ENCODE data around the gene RALGPS2.

Gene RALGPS2

GRCh38 chr1:178939338-178940067 lies 214.5 kb downstream of the RALGPS2 start:
- DNase-seq (ENCODE audit: insufficient read length, low spot score), result no peak
- TF ChIP-seq POLR2AphosphoS5 (IDR thresholded peaks at IDR 0.05; ENCODE audit: low read depth, low read length) (no peak), POLR2A (IDR thresholded peaks at IDR 0.05; ENCODE audit: low read depth, low read length) (no peak), SPI1 (IDR thresholded peaks at IDR 0.05; ENCODE audit: low read depth, low read length) (no peak)
- no peak for FAIRE-seq

GRCh38 chr1:178940068-178940765 lies 215.2 kb downstream of the RALGPS2 start:
- no peak for DNase-seq (ENCODE audit: insufficient read length, low spot score)
- FAIRE-seq, result no peak
- no peak for TF ChIP-seq POLR2A (IDR thresholded peaks at IDR 0.05; ENCODE audit: low read depth, low read length)
- no peak for TF ChIP-seq POU2F2 (IDR thresholded peaks at IDR 0.05; ENCODE audit: low read depth, low read length)
- TF ChIP-seq POLR2AphosphoS5 (IDR thresholded peaks at IDR 0.05; ENCODE audit: low read depth, low read length), result no peak
- TF ChIP-seq PAX5 (IDR thresholded peaks at IDR 0.05; ENCODE audit: insufficient read depth, low read length, severe bottlenecking), result no peak
- no peak for TF ChIP-seq SPI1 (IDR thresholded peaks at IDR 0.05; ENCODE audit: low read depth, low read length)
- no peak for TF ChIP-seq TAF1 (IDR thresholded peaks at IDR 0.05; ENCODE audit: low read depth, low read length)

- FAIRE-seq (no peak), DNase-seq (ENCODE audit: insufficient read length, low spot score) (no peak)
- no peak for TF ChIP-seq POU2F2 (IDR thresholded peaks at IDR 0.05; ENCODE audit: low read depth, low read length)
- no peak for TF ChIP-seq TAF1 (IDR thresholded peaks at IDR 0.05; ENCODE audit: low read depth, low read length)
- TF ChIP-seq POLR2A (IDR thresholded peaks at IDR 0.05; ENCODE audit: low read depth, low read length), result no peak
- TF ChIP-seq POLR2AphosphoS5 (IDR thresholded peaks at IDR 0.05; ENCODE audit: low read depth, low read length), result no peak
- no peak for TF ChIP-seq PAX5 (IDR thresholded peaks at IDR 0.05; ENCODE audit: insufficient read depth, low read length, severe bottlenecking)
- no peak for TF ChIP-seq SPI1 (IDR thresholded peaks at IDR 0.05; ENCODE audit: low read depth, low read length)
These were observed 216.2 kb downstream of the RALGPS2 start for GRCh38 chr1:178941261-178941689.

- no peak for DNase-seq (ENCODE audit: insufficient read length, low spot score)
- no peak for FAIRE-seq
- TF ChIP-seq POLR2AphosphoS5 (IDR thresholded peaks at IDR 0.05; ENCODE audit: low read depth, low read length) (no peak), TAF1 (IDR thresholded peaks at IDR 0.05; ENCODE audit: low read depth, low read length) (no peak), POLR2A (IDR thresholded peaks at IDR 0.05; ENCODE audit: low read depth, low read length) (no peak), SPI1 (IDR thresholded peaks at IDR 0.05; ENCODE audit: low read depth, low read length) (no peak), PAX5 (IDR thresholded peaks at IDR 0.05; ENCODE audit: insufficient read depth, low read length, severe bottlenecking) (no peak), POU2F2 (IDR thresholded peaks at IDR 0.05; ENCODE audit: low read depth, low read length) (no peak)
These were observed 216.8 kb downstream of the RALGPS2 start for GRCh38 chr1:178941849-178942248.

- no peak for TF ChIP-seq SPI1 (IDR thresholded peaks at IDR 0.05; ENCODE audit: low read depth, low read length)
- TF ChIP-seq POU2F2 (IDR thresholded peaks at IDR 0.05; ENCODE audit: low read depth, low read length), result no peak
- no peak for TF ChIP-seq POLR2AphosphoS5 (IDR thresholded peaks at IDR 0.05; ENCODE audit: low read depth, low read length)
- TF ChIP-seq POLR2A (IDR thresholded peaks at IDR 0.05; ENCODE audit: low read depth, low read length), result no peak
- TF ChIP-seq PAX5 (IDR thresholded peaks at IDR 0.05; ENCODE audit: insufficient read depth, low read length, severe bottlenecking), result no peak
- no peak for TF ChIP-seq TAF1 (IDR thresholded peaks at IDR 0.05; ENCODE audit: low read depth, low read length)
- FAIRE-seq (no peak), DNase-seq (ENCODE audit: insufficient read length, low spot score) (no peak)
These were observed 217.5 kb downstream of the RALGPS2 start for GRCh38 chr1:178942285-178943198.

GRCh38 chr1:178944729-178945128 lies 219.7 kb downstream of the RALGPS2 start:
- TF ChIP-seq POLR2A (IDR thresholded peaks at IDR 0.05; ENCODE audit: low read depth, low read length) (no peak), POLR2AphosphoS5 (IDR thresholded peaks at IDR 0.05; ENCODE audit: low read depth, low read length) (no peak), TAF1 (IDR thresholded peaks at IDR 0.05; ENCODE audit: low read depth, low read length) (no peak), SPI1 (IDR thresholded peaks at IDR 0.05; ENCODE audit: low read depth, low read length) (no peak), PAX5 (IDR thresholded peaks at IDR 0.05; ENCODE audit: insufficient read depth, low read length, severe bottlenecking) (no peak), POU2F2 (IDR thresholded peaks at IDR 0.05; ENCODE audit: low read depth, low read length) (no peak)
- FAIRE-seq (no peak), DNase-seq (ENCODE audit: insufficient read length, low spot score) (no peak)

GRCh38 chr1:178945763-178946266 lies 220.8 kb downstream of the RALGPS2 start:
- FAIRE-seq (no peak), DNase-seq (ENCODE audit: insufficient read length, low spot score) (no peak)
- TF ChIP-seq TAF1 (IDR thresholded peaks at IDR 0.05; ENCODE audit: low read depth, low read length) (no peak), POLR2A (IDR thresholded peaks at IDR 0.05; ENCODE audit: low read depth, low read length) (no peak), SPI1 (IDR thresholded peaks at IDR 0.05; ENCODE audit: low read depth, low read length) (no peak), POU2F2 (IDR thresholded peaks at IDR 0.05; ENCODE audit: low read depth, low read length) (no peak), PAX5 (IDR thresholded peaks at IDR 0.05; ENCODE audit: insufficient read depth, low read length, severe bottlenecking) (no peak)

- no peak for FAIRE-seq
- DNase-seq (ENCODE audit: insufficient read length, low spot score), result no peak
- TF ChIP-seq SPI1 (IDR thresholded peaks at IDR 0.05; ENCODE audit: low read depth, low read length) (no peak), POLR2A (IDR thresholded peaks at IDR 0.05; ENCODE audit: low read depth, low read length) (no peak), PAX5 (IDR thresholded peaks at IDR 0.05; ENCODE audit: insufficient read depth, low read length, severe bottlenecking) (no peak), POU2F2 (IDR thresholded peaks at IDR 0.05; ENCODE audit: low read depth, low read length) (no peak), POLR2AphosphoS5 (IDR thresholded peaks at IDR 0.05; ENCODE audit: low read depth, low read length) (no peak), TAF1 (IDR thresholded peaks at IDR 0.05; ENCODE audit: low read depth, low read length) (no peak)
These were observed 221.4 kb downstream of the RALGPS2 start for GRCh38 chr1:178946416-178946815.
